CD4-positive, CD25-positive, alpha-beta regulatory T cell (primary cell): ENCODE measurements around the gene HP1BP3. TPM values are rescaled to one million over a fixed set of nuclear protein-coding genes. Genes with fewer than 3 reads are reported as not detected.
A peak's percentile ranks its signal among the peaks of the same experiment; 100 is the strongest.

ENCODE experiments used
- ATAC-seq, 2 donors: fragments of 150-1000 bp; cut with Tn5 transposase; one replicate each; pipeline ENCODE4 v1.10.0; 2021; ENCODE audit warnings: low read depth in 2 of 2, moderate number of reproducible peaks in 2 of 2, moderate library complexity in 1 of 2
- DNase-seq, 3 donors: peaks; one replicate each; pipeline versions ENCODE4 v3.0.0 to v3.0.0-alpha.2; 2012 to 2022; ENCODE audit warnings: mixed read lengths in 1 of 3
- H3K27ac ChIP-seq: one replicate; pipeline ENCODE4 v1.7.0; 2013; ENCODE audit warnings: mild to moderate bottlenecking, low read length; ENCODE audit not compliant: insufficient read depth, poor library complexity, severe bottlenecking
- H3K27me3 ChIP-seq: one replicate; pipeline ENCODE4 v1.7.0; 2013; ENCODE audit warnings: low read length; ENCODE audit not compliant: control insufficient read depth, insufficient read depth
- H3K36me3 ChIP-seq: one replicate; pipeline ENCODE4 v1.7.0; 2013; ENCODE audit warnings: mild to moderate bottlenecking, low read length, moderate library complexity; ENCODE audit not compliant: control insufficient read depth, insufficient read depth
- H3K4me1 ChIP-seq: 2 replicates; pipeline ENCODE4 v1.7.0; 2013; ENCODE audit warnings: mild to moderate bottlenecking, low read length; ENCODE audit not compliant: insufficient read depth, control insufficient read depth, poor library complexity, severe bottlenecking
- H3K4me3 ChIP-seq: one replicate; pipeline ENCODE4 v1.7.0; 2013; ENCODE audit warnings: low read depth, mild to moderate bottlenecking, low read length, moderate library complexity
- H3K9me3 ChIP-seq, 2 experiments: 1 replicate in 1 of 2; 2 replicates in 1 of 2; pipeline ENCODE4 v1.7.0; 2013; ENCODE audit warnings: low read length in 2 of 2, mild to moderate bottlenecking in 1 of 2, moderate library complexity in 1 of 2; ENCODE audit not compliant: control insufficient read depth in 2 of 2
- H3K27ac Mint-ChIP-seq, 3 donors: one replicate each; pipeline ENCODE4 v1.8.0; 2020 to 2022; ENCODE audit warnings: mild to moderate bottlenecking in 3 of 3, mixed read lengths in 3 of 3, moderate library complexity in 2 of 3
- H3K27me3 Mint-ChIP-seq: one replicate; pipeline ENCODE4 v1.8.0; 2022; ENCODE audit warnings: mild to moderate bottlenecking, mixed read lengths
- H3K36me3 Mint-ChIP-seq: one replicate; pipeline ENCODE4 v1.8.0; 2020; ENCODE audit warnings: mixed read lengths
- H3K4me1 Mint-ChIP-seq, 4 donors: one replicate each; pipeline ENCODE4 v1.8.0; 2020 to 2022; ENCODE audit warnings: mixed read lengths in 4 of 4, mild to moderate bottlenecking in 1 of 4
- H3K4me3 Mint-ChIP-seq, 4 donors: one replicate each; pipeline ENCODE4 v1.8.0; 2020 to 2022; ENCODE audit warnings: mild to moderate bottlenecking in 4 of 4, mixed read lengths in 4 of 4, moderate library complexity in 3 of 4
- H3K9me3 Mint-ChIP-seq, 7 donors: one replicate each; pipeline ENCODE4 v1.8.0; 2020 to 2022; ENCODE audit warnings: mixed read lengths in 7 of 7, mild to moderate bottlenecking in 3 of 7, moderate library complexity in 2 of 7
- polyA plus RNA-seq, 4 donors: library from polyadenylated mRNA; unstranded; fragments of 300-500 nt; fragmentation: Illumina TruSeq; gene quantifications; one replicate each; pipeline ENCODE4 v1.2.3, GENCODE V29; 2021
- total RNA-seq: library from RNA; stranded (reverse); gene quantifications from one replicate; pipeline ENCODE4 v1.2.3, GENCODE V29; 2022

HP1BP3 gene
- total and polyA plus RNA-seq, 5 donors from 2014 or later, result 170 to 284 (median 232) TPM

GRCh38 chr1:20735581-20736111 lies 51.5 kb downstream of the HP1BP3 start:
- H3K4me3 Mint-ChIP-seq, result no peak overlapping the region
- H3K4me3 ChIP-seq, result no peak overlapping the region
- H3K4me1 Mint-ChIP-seq, result peaks cover 4 to 16% (median 5%) of the 10 kb centered on the region in 4 donors
- ATAC-seq, result no peak
- H3K27me3 ChIP-seq, result no peaks in the 10 kb centered on the region
- no peaks in the 10 kb centered on the region for H3K9me3 ChIP-seq
- DNase-seq, result no peak
- H3K27ac Mint-ChIP-seq, result peak overlapping the region in 1 of 3 donors; percentile 2
- H3K4me1 ChIP-seq, result peaks cover 29% of the 10 kb centered on the region
- peaks cover 16% of the 10 kb centered on the region for H3K36me3 ChIP-seq
- peaks cover 12% of the 10 kb centered on the region for H3K27me3 Mint-ChIP-seq
- peaks cover 0 to 2% (median 0%) of the 10 kb centered on the region in 7 donors for H3K9me3 Mint-ChIP-seq
- peaks cover 9% of the 10 kb centered on the region for H3K36me3 Mint-ChIP-seq
- no peak overlapping the region for H3K27ac ChIP-seq

DNA sequence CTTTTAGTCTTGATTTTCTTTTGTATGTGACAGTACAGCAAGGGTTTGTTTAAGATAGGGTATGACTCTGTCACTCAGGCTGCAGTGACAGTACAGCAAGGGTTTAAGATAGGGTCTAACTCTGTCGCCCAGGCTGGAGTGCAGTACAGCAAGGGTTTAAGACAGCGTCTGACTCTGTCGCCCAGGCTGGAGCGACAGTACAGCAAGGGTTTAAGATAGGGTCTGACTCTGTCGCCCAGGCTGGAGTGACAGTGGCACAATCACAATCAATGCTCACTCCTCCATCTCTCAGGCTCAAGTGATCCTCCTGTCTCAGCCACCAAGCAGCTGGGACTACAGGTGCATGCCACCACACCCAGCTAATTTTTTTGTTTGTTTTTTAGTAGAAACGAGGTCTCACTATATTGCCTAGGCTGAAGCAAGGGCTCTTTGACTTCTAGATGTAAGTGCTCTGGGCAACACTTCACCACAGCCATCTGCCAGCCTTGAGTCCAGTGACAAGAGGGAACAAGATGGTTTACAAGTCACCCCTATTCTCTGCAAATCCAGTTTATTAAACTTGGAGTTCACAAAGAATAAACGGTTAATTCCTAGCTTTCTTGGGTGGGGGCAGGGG lies 53.6 kb downstream of the HP1BP3 start:
- peaks cover 4% of the 10 kb centered on the region for H3K36me3 ChIP-seq
- Mint-ChIP-seq H3K36me3 (peaks cover 9% of the 10 kb centered on the region), H3K4me1 (peaks cover 0 to 21% (median 9%) of the 10 kb centered on the region in 4 donors), H3K9me3 (peaks cover 0 to 2% (median 0%) of the 10 kb centered on the region in 7 donors), H3K4me3 (peak overlapping the region; percentile 84 to 90 (median 88)), H3K27me3 (peaks cover 26% of the 10 kb centered on the region), H3K27ac (peak overlapping the region; percentile 48 to 82 (median 73))
- H3K4me1 ChIP-seq, result peaks cover 33% of the 10 kb centered on the region
- H3K27me3 ChIP-seq, result no peaks in the 10 kb centered on the region
- no peak overlapping the region for H3K27ac ChIP-seq
- DNase-seq (no peak), ATAC-seq (no peak)
- peak overlapping the region; percentile 67 for H3K4me3 ChIP-seq
- H3K9me3 ChIP-seq, result no peaks in the 10 kb centered on the region

GRCh38 chr1:20732588-20733359 lies 54.3 kb downstream of the HP1BP3 start, which contains the start of gene SH2D5:
Gene SH2D5, minus strand, starts transcription at chr1:20732703. Its CDS starts 4,659 bp downstream, at chr1:20728044.
- peaks cover 31% of the 10 kb centered on the region for H3K27me3 Mint-ChIP-seq
- peak within 1 kb of the TSS; percentile 86 to 90 (median 88) for H3K4me3 Mint-ChIP-seq
- H3K4me1 ChIP-seq, result peaks cover 33% of the 10 kb centered on the region
- H3K4me1 Mint-ChIP-seq, result peaks cover 0 to 25% (median 9%) of the 10 kb centered on the region in 4 donors
- H3K27ac ChIP-seq, result no peak within 1 kb of the TSS
- H3K36me3 Mint-ChIP-seq, result peaks cover 9% of the 10 kb centered on the region
- H3K36me3 ChIP-seq, result peaks cover 4% of the 10 kb centered on the region
- peak within 1 kb of the TSS; percentile 48 to 82 (median 73) for H3K27ac Mint-ChIP-seq
- peak within 1 kb of the TSS; percentile 67 for H3K4me3 ChIP-seq
- no peaks in the 10 kb centered on the region for H3K27me3 ChIP-seq
- peaks cover 0 to 2% (median 0%) of the 10 kb centered on the region in 7 donors for H3K9me3 Mint-ChIP-seq
- DNase-seq (peak; percentile 66 to 89 (median 70)), ATAC-seq (peak; percentile 81 to 84)
- H3K9me3 ChIP-seq, result no peaks in the 10 kb centered on the region

DNA sequence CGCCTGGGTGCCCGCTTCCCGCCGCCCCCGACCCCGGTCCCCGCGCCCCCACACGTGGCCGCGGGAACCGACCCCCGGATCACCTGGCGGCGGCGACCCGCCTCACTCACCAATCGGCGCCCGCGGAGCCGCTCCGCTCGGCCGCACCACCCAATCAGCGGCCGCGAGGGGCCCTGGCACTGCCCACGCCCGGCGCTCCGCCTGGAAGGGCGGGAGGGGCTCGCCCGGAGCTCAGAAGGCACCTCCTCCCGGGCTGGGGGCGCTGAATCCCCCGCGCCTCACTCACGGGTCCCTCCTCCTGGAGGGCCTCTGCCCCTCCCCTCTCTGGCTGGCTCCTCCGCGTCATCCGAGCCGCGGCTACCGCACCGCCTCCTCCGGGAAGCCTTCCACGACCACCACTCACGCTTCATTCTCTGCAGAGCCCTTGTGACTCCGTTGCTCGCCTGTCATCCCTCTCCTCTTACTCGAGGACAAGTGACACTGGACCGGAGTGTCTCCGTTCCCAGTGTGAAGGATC lies 55.0 kb downstream of the HP1BP3 start:
- H3K4me1 Mint-ChIP-seq, result peaks cover 0 to 25% (median 9%) of the 10 kb centered on the region in 4 donors
- DNase-seq (peak; percentile 33 to 49 (median 45)), ATAC-seq (peak; percentile 40 to 49)
- no peak overlapping the region for H3K27ac ChIP-seq
- peaks cover 0 to 2% (median 0%) of the 10 kb centered on the region in 7 donors for H3K9me3 Mint-ChIP-seq
- H3K4me3 Mint-ChIP-seq, result peak overlapping the region; percentile 84 to 90 (median 88)
- no peaks in the 10 kb centered on the region for H3K36me3 ChIP-seq
- H3K27me3 Mint-ChIP-seq, result peaks cover 31% of the 10 kb centered on the region
- H3K4me3 ChIP-seq, result peak overlapping the region; percentile 67
- no peaks in the 10 kb centered on the region for H3K9me3 ChIP-seq
- H3K27me3 ChIP-seq, result no peaks in the 10 kb centered on the region
- H3K27ac Mint-ChIP-seq, result peak overlapping the region in 1 of 3 donors; percentile 82
- H3K4me1 ChIP-seq, result peaks cover 33% of the 10 kb centered on the region
- peaks cover 4% of the 10 kb centered on the region for H3K36me3 Mint-ChIP-seq

GRCh38 chr1:20731057-20731991 lies 55.8 kb downstream of the HP1BP3 start:
- Mint-ChIP-seq H3K4me1 (peaks cover 0 to 25% (median 8%) of the 10 kb centered on the region in 4 donors), H3K27me3 (peaks cover 34% of the 10 kb centered on the region), H3K9me3 (peaks cover 0 to 2% (median 0%) of the 10 kb centered on the region in 7 donors), H3K36me3 (no peaks in the 10 kb centered on the region), H3K4me3 (peak overlapping the region; percentile 66 to 88 (median 83)), H3K27ac (peak overlapping the region in 1 of 3 donors; percentile 26)
- ATAC-seq (no peak), DNase-seq (peak in 1 of 3 donors; percentile 12)
- Histone ChIP-seq H3K36me3 (no peaks in the 10 kb centered on the region), H3K4me1 (peaks cover 33% of the 10 kb centered on the region), H3K27me3 (no peaks in the 10 kb centered on the region), H3K4me3 (no peak overlapping the region), H3K9me3 (no peaks in the 10 kb centered on the region), H3K27ac (no peak overlapping the region)

- ATAC-seq (no peak), DNase-seq (no peak)
- Histone ChIP-seq H3K27me3 (no peaks in the 10 kb centered on the region), H3K9me3 (no peaks in the 10 kb centered on the region), H3K4me3 (no peak overlapping the region), H3K4me1 (peaks cover 33% of the 10 kb centered on the region), H3K27ac (no peak overlapping the region), H3K36me3 (no peaks in the 10 kb centered on the region)
- Mint-ChIP-seq H3K27ac (peak overlapping the region in 1 of 3 donors; percentile 46), H3K36me3 (no peaks in the 10 kb centered on the region), H3K9me3 (peaks cover 0 to 2% (median 0%) of the 10 kb centered on the region in 7 donors), H3K4me1 (peaks cover 0 to 25% (median 8%) of the 10 kb centered on the region in 4 donors), H3K27me3 (peaks cover 39% of the 10 kb centered on the region), H3K4me3 (peak overlapping the region; percentile 54 to 88 (median 72))
These were observed 56.4 kb downstream of the HP1BP3 start for GRCh38 chr1:20730690-20731056.
